NT2/D1 (cell line): Measurements from ENCODE around the gene FOXO6.

Experiments used
- YY1 ChIP-seq: IDR thresholded peaks from 2 replicates; pipeline ENCODE4 v1.6.1; 2011; ENCODE audit not compliant: insufficient read length, insufficient read depth
- ZNF274 ChIP-seq: IDR thresholded peaks from 2 replicates; pipeline ENCODE4 v1.6.1; 2011; ENCODE audit warnings: mild to moderate bottlenecking, low read depth, low read length

DNA sequence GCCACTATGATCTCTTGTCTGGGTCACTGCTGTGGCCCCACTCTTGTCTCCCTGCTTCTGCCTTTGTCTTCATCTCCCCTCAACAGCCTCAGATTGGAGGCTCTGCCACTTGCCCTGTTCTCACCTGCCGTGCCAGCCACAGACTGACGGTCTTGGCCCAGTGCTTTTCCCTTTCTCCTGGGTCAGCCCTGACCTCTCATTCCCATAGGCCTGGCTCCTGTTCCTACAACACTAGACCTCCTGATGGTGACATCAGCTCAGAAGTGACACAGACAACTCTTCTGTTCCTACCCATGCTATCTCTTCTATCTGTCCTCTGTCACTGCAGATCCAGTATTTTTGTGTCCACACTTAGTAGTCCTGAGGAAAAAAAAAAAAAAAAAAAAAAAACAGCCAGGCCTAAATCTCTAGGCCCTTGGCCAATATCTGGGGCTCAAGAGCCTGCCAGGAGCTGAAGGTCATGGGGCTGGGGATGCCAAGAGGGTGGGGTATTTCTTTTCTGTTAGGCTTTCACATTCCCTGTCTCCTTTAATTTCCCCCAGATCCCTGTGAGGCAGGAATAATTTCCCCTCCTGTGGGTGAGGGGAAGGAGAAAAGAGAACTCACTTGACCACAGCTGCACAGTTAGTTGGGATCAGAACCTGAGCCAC is 42.0 kb upstream of the FOXO6 start:
- TF ChIP-seq YY1: no peak
- TF ChIP-seq ZNF274: no peak
